ENCODE measurements around the gene GRIP2. TPM values are rescaled to one million over a fixed set of nuclear protein-coding genes. Genes with fewer than 3 reads are reported as not detected.

The GRIP2 gene
- total and polyA plus RNA-seq, 2 experiments from 2014 or later = 0.73 to 2.4 TPM

- H3K79me2 ChIP-seq = no peaks in the 10 kb centered on the region
- no peak overlapping the region for H3K4me3 ChIP-seq
- H4K20me1 ChIP-seq (ENCODE audit: insufficient read depth, poor library complexity, severe bottlenecking) = no peaks in the 10 kb centered on the region
- no peaks in the 10 kb centered on the region for H3K27me3 ChIP-seq
- WGBS (ENCODE audit: low lambda C conversion rate, missing lambda C conversion rate) = 79% methylated on average over 14 of the region's 14 CpGs
- TF ChIP-seq EZH2 (IDR thresholded peaks at IDR 0.05; ENCODE audit: borderline replicate concordance) (no peak), EZH2phosphoT487 (IDR thresholded peaks at IDR 0.05; ENCODE audit: low read depth, severe bottlenecking, unreplicated experiment) (no peak), CTCF (IDR thresholded peaks at IDR 0.05; ENCODE audit: poor library complexity) (no peak)
- H2AFZ ChIP-seq = no peak overlapping the region
- no peak overlapping the region for H3K27ac ChIP-seq
- DNase-seq (ENCODE audit: low spot score) = no peak
- peaks cover 3% of the 10 kb centered on the region for H3K4me1 ChIP-seq (ENCODE audit: insufficient read depth)
- no peaks in the 10 kb centered on the region for H3K9me3 ChIP-seq (ENCODE audit: low read depth)
- no peak overlapping the region for H3K4me2 ChIP-seq
- H3K9me2 ChIP-seq (replicated peaks; ENCODE audit: insufficient read depth) = no peaks in the 10 kb centered on the region
- H3K36me3 ChIP-seq (replicated peaks; ENCODE audit: insufficient read depth, low read depth) = no peaks in the 10 kb centered on the region
Measured at GRCh38 chr3:14533457-14533958, 6.6 kb downstream of the GRIP2 start.

DNA sequence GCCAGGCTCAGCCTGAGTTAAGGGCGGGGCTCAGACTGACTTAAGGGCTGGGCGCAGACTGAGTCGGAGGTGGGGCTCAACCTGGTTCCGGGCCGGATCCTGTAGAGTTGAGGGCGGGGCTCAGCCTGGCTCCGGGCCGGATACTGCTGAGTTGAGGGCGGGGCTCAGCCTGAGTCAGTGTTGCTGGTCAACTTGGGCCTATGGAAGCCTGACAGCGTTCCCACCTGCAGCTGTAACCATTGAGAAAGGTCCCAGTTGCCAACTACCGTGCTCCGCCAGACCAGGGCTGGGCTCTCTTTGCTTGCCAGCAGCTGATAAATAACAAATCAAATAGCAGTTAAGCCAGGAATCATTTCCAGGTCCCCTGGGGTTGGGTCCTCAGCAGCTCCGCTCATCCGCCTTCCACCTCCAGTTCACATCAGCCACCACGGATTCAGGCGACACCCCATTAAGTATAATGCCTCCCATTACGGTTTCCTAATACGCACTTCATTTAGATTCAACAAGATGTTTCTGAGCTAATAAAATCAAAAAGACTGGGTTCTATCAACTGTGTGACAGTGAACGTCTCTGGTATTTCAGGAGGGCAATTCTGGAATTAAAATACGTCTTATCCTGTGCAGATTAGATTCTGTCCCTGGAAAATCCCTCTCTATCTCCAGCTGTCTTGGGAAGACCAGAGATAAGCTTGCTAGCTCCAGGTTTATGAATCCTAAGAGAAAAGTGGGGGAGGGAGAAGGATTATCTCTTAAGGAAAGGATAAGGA lies 7.3 kb downstream of the GRIP2 start:
- H3K9me3 ChIP-seq (ENCODE audit: low read depth) = no peaks in the 10 kb centered on the region
- no peaks in the 10 kb centered on the region for H3K9me2 ChIP-seq (replicated peaks; ENCODE audit: insufficient read depth)
- H3K79me2 ChIP-seq = no peaks in the 10 kb centered on the region
- peak; percentile 71 for DNase-seq (ENCODE audit: low spot score)
- no peak overlapping the region for H3K4me3 ChIP-seq
- peak overlapping the region; percentile 43 for H3K4me2 ChIP-seq
- H4K20me1 ChIP-seq (ENCODE audit: insufficient read depth, poor library complexity, severe bottlenecking) = no peaks in the 10 kb centered on the region
- H2AFZ ChIP-seq = no peak overlapping the region
- no peaks in the 10 kb centered on the region for H3K36me3 ChIP-seq (replicated peaks; ENCODE audit: insufficient read depth, low read depth)
- no peak overlapping the region for H3K27ac ChIP-seq
- TF ChIP-seq CTCF (IDR thresholded peaks at IDR 0.05; ENCODE audit: poor library complexity) (no peak), EZH2 (IDR thresholded peaks at IDR 0.05; ENCODE audit: borderline replicate concordance) (no peak), EZH2phosphoT487 (IDR thresholded peaks at IDR 0.05; ENCODE audit: low read depth, severe bottlenecking, unreplicated experiment) (no peak)
- 38% methylated on average over 16 of the region's 20 CpGs for WGBS (ENCODE audit: low lambda C conversion rate, missing lambda C conversion rate)
- no peaks in the 10 kb centered on the region for H3K27me3 ChIP-seq
- H3K4me1 ChIP-seq (ENCODE audit: insufficient read depth) = peaks cover 3% of the 10 kb centered on the region

DNA sequence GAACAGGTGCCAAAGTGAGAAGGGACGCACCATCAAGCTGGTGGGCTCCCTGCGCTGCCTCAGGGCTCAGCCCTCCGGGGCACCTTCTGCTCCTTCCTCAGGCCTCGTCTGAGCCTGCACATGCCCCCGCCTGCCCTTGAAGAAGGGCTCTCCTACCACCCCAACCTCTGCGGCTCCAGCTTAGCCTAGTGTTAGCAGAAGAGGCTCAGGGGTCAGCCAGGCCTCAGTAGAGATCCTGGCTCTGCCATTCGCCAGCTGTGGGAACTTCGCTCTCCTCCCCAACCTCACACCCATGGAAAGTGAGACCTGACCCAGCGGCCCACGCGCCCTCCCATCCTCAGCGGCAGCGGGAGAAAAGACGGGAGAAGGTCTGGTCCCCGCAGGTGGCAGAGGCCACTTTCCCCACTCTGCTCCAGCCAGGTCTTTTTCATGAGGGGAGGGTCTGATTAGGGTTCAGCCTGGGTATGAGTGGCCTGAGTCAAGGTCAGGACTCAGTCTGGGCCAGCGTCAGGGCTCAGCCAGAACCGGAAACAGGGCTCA lies 8.2 kb downstream of the GRIP2 start:
- Histone ChIP-seq H3K9me3 (ENCODE audit: low read depth) (no peaks in the 10 kb centered on the region), H3K4me1 (ENCODE audit: insufficient read depth) (peaks cover 3% of the 10 kb centered on the region), H3K79me2 (no peaks in the 10 kb centered on the region), H3K36me3 (replicated peaks; ENCODE audit: insufficient read depth, low read depth) (no peaks in the 10 kb centered on the region), H2AFZ (no peak overlapping the region), H3K27me3 (no peaks in the 10 kb centered on the region), H3K4me3 (no peak overlapping the region), H4K20me1 (ENCODE audit: insufficient read depth, poor library complexity, severe bottlenecking) (no peaks in the 10 kb centered on the region), H3K4me2 (no peak overlapping the region), H3K27ac (no peak overlapping the region), H3K9me2 (replicated peaks; ENCODE audit: insufficient read depth) (no peaks in the 10 kb centered on the region)
- no peak for DNase-seq (ENCODE audit: low spot score)
- TF ChIP-seq CTCF (IDR thresholded peaks at IDR 0.05; ENCODE audit: poor library complexity) = no peak
- TF ChIP-seq EZH2 (IDR thresholded peaks at IDR 0.05; ENCODE audit: borderline replicate concordance) = no peak
- no peak for TF ChIP-seq EZH2phosphoT487 (IDR thresholded peaks at IDR 0.05; ENCODE audit: low read depth, severe bottlenecking, unreplicated experiment)
- 94% methylated on average over 17 of the region's 17 CpGs for WGBS (ENCODE audit: low lambda C conversion rate, missing lambda C conversion rate)

All from hepatocyte (in vitro differentiated cells).